ENCODE measurements around the gene RMND5B.

- TF ChIP-seq, protein P1, sequence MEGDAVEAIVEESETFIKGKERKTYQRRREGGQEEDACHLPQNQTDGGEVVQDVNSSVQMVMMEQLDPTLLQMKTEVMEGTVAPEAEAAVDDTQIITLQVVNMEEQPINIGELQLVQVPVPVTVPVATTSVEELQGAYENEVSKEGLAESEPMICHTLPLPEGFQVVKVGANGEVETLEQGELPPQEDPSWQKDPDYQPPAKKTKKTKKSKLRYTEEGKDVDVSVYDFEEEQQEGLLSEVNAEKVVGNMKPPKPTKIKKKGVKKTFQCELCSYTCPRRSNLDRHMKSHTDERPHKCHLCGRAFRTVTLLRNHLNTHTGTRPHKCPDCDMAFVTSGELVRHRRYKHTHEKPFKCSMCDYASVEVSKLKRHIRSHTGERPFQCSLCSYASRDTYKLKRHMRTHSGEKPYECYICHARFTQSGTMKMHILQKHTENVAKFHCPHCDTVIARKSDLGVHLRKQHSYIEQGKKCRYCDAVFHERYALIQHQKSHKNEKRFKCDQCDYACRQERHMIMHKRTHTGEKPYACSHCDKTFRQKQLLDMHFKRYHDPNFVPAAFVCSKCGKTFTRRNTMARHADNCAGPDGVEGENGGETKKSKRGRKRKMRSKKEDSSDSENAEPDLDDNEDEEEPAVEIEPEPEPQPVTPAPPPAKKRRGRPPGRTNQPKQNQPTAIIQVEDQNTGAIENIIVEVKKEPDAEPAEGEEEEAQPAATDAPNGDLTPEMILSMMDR (IDR thresholded peaks at IDR 0.05; ENCODE audit: poor library complexity), result no peak
- no peak for TF ChIP-seq EZH2 (IDR thresholded peaks at IDR 0.05; ENCODE audit: borderline replicate concordance)
These were observed 63.2 kb downstream of the RMND5B start for GRCh38 chr5:178194026-178194425.

Measured in hepatocyte (in vitro differentiated cells).